ENCODE measurements around the gene ATF4.

DNA sequence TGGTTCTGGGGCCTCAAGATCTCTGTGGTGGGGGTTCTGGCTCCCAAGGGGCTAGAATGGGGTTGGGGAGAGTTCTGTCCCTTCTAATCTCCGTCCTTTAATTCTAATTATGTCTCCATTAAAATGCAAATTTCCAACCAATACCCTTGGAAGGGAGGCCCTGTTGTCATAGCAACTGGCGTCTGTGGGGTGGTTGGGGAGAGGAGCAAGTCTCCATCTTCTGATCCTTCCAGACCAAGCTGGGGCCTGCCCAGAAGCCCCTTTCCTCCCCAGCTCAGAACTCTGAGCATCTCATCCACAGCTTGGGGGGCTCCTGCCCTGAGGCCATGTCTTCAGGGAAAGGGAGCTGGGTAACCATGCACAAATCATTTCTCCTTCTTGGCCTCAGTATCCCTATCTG, 17.6 kb downstream of the ATF4 start:
- TF ChIP-seq, protein P1, sequence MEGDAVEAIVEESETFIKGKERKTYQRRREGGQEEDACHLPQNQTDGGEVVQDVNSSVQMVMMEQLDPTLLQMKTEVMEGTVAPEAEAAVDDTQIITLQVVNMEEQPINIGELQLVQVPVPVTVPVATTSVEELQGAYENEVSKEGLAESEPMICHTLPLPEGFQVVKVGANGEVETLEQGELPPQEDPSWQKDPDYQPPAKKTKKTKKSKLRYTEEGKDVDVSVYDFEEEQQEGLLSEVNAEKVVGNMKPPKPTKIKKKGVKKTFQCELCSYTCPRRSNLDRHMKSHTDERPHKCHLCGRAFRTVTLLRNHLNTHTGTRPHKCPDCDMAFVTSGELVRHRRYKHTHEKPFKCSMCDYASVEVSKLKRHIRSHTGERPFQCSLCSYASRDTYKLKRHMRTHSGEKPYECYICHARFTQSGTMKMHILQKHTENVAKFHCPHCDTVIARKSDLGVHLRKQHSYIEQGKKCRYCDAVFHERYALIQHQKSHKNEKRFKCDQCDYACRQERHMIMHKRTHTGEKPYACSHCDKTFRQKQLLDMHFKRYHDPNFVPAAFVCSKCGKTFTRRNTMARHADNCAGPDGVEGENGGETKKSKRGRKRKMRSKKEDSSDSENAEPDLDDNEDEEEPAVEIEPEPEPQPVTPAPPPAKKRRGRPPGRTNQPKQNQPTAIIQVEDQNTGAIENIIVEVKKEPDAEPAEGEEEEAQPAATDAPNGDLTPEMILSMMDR (IDR thresholded peaks at IDR 0.05) = no peak
- TF ChIP-seq POLR2A (IDR thresholded peaks at IDR 0.05) (no peak), POLR2AphosphoS5 (IDR thresholded peaks at IDR 0.05) (no peak)

All from suprapubic skin (tissue), 4 donors.